Fibroblast of the aortic adventitia (primary cell): Measurements from ENCODE around the gene UGT8. TPM values are rescaled to one million over a fixed set of nuclear protein-coding genes. Genes with fewer than 3 reads are reported as not detected.
"Not testable (repeated sequence)": the region's sequence is repeated elsewhere in the genome, so short reads cannot be mapped to it uniquely, and the experiment has no call there.

Experiments used
- DNase-seq: peaks from one replicate; pipeline ENCODE4 v3.0.0-alpha.2; 2010; ENCODE audit warnings: low read depth
- H3K4me3 ChIP-seq: 2 replicates; pipeline ENCODE4 v1.5.1; 2011; ENCODE audit warnings: low read depth, mild to moderate bottlenecking, control low read depth, low read length, moderate library complexity
- CTCF ChIP-seq: IDR thresholded peaks from 2 replicates; pipeline ENCODE4 v1.5.1; 2011; ENCODE audit warnings: mild to moderate bottlenecking, low read length, control low read depth, inconsistent platforms; ENCODE audit not compliant: insufficient read depth
- total RNA-seq: library from RNA; depleted of rRNA; stranded (reverse); fragments of >200 nt; gene quantifications from 2 replicates; pipeline ENCODE4 v1.2.3, GENCODE V29; 2012; ENCODE audit warnings: low replicate concordance

UGT8 gene
- total RNA-seq, 1 donor: 0.27 TPM

- no peak for DNase-seq
- H3K4me3 ChIP-seq: no peak overlapping the region
- TF ChIP-seq CTCF: no peak
Observed at GRCh38 chr4:114603497-114603896, 4.9 kb downstream of the UGT8 start.

- no peak for DNase-seq
- H3K4me3 ChIP-seq: no peak overlapping the region
- no peak for TF ChIP-seq CTCF
Observed at GRCh38 chr4:114606245-114606644, 7.6 kb downstream of the UGT8 start.

GRCh38 chr4:114607056-114607455, 8.4 kb downstream of the UGT8 start:
- DNase-seq: no peak
- no peak overlapping the region for H3K4me3 ChIP-seq
- no peak for TF ChIP-seq CTCF

GRCh38 chr4:114613560-114613959, 15.0 kb downstream of the UGT8 start:
- H3K4me3 ChIP-seq: no peak overlapping the region
- TF ChIP-seq CTCF: no peak

GRCh38 chr4:114615435-114615834, 16.8 kb downstream of the UGT8 start:
- no peak overlapping the region for H3K4me3 ChIP-seq
- no peak for TF ChIP-seq CTCF
- no peak for DNase-seq

More at GRCh38 chr4:114613560-114613959, 15.0 kb downstream of the UGT8 start:
- DNase-seq: no peak

- DNase-seq, H3K4me3 ChIP-seq: not testable (repeated sequence)
Observed at GRCh38 chr4:114616036-114616435, 17.4 kb downstream of the UGT8 start.

GRCh38 chr4:114626196-114626595, 27.6 kb downstream of the UGT8 start:
- no peak for DNase-seq
- H3K4me3 ChIP-seq: no peak overlapping the region
- no peak for TF ChIP-seq CTCF
